KOPT-K1 (cell line): Measurements from ENCODE around the gene PLXNC1.

ENCODE experiments used
- H3K27ac ChIP-seq: fragments of 200-600 bp; sonication (generic); 2 replicates; pipeline ENCODE4 v1.5.1; 2016; ENCODE audit warnings: antibody characterized with exemption, mild to moderate bottlenecking, low read depth, low read length; ENCODE audit not compliant: poor library complexity, severe bottlenecking
- H3K36me3 ChIP-seq: fragments of 200-600 bp; sonication (generic); 2 replicates; pipeline ENCODE4 v1.5.1; 2017; ENCODE audit warnings: antibody characterized with exemption, mild to moderate bottlenecking, low read length, moderate library complexity; ENCODE audit not compliant: insufficient read depth
- H3K9me3 ChIP-seq: fragments of 200-600 bp; sonication (generic); 2 replicates; pipeline ENCODE4 v1.5.1; 2017; ENCODE audit warnings: antibody characterized with exemption, low read length, mild to moderate bottlenecking; ENCODE audit not compliant: insufficient read depth, poor library complexity, severe bottlenecking

The PLXNC1 gene

DNA sequence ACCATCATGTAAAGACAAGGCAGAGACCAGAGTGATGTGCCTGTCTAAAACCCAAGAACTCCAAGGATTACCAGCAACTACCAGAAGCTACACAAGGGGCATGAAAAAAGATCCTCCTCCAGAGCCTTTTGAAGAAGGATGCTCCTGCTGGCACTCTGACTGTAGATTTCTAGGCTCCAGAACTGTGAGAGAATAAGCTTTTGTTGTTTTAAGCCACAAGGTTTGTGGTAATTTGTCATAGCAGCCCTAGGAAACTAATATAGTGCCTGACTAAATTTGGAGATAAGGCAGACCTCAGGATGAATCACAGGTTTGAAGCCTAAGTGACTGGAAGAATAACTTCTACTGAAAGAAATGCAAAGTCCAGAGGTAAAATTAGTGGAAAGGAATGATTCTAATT lies 178.3 kb downstream of the PLXNC1 start:
- H3K36me3 ChIP-seq: peaks cover 72% of the 10 kb centered on the region

DNA sequence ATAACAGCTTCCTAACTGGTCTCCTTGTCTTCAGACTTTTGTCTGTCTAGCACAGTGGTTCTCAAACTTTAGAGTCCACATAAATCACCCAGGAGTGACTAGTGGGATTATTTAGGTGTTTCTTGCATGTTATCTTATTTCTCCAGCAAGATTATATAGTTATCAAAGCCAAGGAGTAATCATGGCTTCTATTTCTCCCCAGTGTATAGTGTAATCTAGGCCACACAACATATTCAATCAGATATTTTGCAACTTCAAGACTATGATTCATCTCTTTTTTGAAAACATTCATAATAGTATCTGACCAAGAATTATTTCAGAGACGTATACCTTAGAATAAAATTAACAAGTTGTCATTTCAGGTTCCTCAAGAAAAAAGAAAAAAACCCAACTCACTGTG lies 179.4 kb downstream of the PLXNC1 start:
- Histone ChIP-seq H3K27ac (no peak overlapping the region), H3K9me3 (peaks cover 9% of the 10 kb centered on the region), H3K36me3 (peaks cover 63% of the 10 kb centered on the region)

More for the DNA sequence above, 178.3 kb downstream of the PLXNC1 start:
- Histone ChIP-seq H3K27ac (no peak overlapping the region), H3K9me3 (peaks cover 20% of the 10 kb centered on the region)

DNA sequence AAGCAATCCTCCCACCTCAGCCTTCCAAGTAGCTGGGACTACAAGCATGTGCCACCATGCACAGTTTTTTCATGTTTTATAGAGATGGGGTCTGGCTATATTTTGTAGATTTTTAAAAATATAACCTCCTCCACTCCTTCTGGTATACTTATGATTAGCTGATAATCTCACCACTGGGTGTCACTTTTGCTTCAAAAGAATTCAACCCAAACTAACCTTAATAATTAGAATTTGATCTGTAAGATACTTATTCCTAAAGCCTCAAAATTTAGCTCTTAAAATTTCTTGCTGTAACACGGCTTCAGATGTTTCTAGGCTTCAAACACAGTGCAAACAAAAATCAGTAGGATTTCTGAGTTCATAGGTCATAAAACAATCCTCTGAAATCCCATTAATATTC lies 181.0 kb downstream of the PLXNC1 start:
- H3K9me3 ChIP-seq: no peaks in the 10 kb centered on the region
- no peak overlapping the region for H3K27ac ChIP-seq
- peaks cover 50% of the 10 kb centered on the region for H3K36me3 ChIP-seq

DNA sequence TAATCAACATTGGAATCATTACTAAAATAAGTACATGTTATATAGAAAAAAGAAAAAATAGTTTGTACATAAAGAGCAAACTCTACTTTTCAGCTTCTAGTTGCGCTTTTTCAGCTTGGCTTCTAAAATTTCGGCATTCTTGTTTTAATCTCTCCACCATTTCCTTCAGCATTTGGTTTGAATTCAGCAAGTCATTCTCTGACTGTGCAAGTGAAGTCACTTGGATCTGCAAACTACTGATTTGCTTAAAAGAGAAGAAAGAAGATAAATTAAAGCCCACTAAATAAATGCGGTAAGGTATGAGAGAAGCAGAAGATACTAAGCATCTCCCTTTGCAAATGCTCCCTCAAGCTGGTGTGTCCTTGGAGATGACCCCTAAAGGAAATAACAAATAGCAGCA lies 185.0 kb downstream of the PLXNC1 start:
- Histone ChIP-seq H3K27ac (no peak overlapping the region), H3K36me3 (peaks cover 22% of the 10 kb centered on the region), H3K9me3 (no peaks in the 10 kb centered on the region)

DNA sequence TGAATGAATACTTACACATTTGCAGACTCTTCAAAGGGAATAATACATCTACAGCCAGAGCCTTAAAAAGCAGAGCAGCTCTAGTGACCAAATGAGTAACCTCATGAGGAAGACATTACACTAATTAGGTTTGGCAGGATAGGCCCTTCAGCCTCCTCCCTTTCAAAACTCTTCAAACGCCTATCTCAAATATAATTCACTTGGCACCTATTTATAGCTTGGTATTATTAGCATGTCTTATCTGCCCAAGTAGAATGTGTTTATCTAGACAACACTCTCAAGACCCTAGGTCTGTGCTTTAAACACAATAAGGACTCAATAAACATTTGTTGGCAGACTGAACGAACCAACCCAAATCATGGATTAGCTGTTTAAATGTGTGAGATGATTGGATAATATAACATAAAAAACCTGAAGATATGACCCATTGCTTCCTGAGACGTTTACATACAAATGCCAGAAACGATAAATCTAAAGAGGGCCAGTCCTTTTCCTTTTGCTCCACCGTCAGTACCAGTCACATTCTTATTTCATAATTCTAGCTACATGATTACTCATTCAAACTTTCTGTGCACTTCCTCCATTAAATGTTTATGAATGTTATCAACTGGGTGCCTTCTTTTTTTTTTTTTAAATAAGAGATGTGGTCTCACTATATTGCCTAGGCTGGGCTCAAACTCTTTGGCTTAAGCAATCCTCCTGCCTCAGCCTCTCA lies 188.0 kb downstream of the PLXNC1 start:
- Histone ChIP-seq H3K9me3 (no peaks in the 10 kb centered on the region), H3K36me3 (peaks cover 5% of the 10 kb centered on the region), H3K27ac (no peak overlapping the region)

DNA sequence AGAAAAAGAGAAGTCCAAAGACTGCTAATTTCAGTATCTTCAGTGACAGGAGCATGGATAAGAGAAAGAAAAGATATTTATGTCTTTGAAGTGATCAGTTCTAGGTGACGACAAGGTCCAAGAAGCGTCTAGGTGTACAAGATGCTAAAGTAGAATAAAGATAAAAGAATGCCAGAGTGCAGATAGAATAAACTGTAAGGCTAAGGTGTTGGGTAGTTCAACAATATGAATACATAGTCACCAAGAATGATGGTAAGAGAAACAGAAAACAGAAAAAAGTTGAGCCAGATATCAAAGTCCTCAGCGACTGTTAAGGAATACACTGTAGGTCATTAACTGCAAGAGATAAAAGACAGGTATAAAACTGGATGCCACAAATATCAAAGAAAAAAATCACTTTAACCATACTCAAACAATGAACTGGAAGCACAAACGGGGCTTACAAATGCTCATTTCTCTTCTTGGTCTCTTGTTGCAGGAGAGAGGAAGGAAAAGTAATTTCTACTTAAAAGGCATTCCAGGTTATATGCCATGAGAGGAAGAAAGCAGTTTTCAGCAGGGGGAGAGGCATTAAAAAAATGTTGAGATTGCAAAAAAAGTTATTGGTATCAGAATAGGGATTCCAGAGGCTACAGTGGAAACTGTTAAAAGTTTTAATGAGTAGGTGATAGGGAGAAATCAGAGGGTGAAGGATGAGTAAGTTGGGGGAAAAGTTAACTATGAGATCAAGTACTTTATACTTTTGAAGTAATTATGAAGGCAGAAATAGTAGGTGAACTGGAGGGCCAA lies 189.8 kb downstream of the PLXNC1 start:
- Histone ChIP-seq H3K9me3 (no peaks in the 10 kb centered on the region), H3K36me3 (no peaks in the 10 kb centered on the region; the same call in 1 of the 2 replicates), H3K27ac (no peak overlapping the region)

DNA sequence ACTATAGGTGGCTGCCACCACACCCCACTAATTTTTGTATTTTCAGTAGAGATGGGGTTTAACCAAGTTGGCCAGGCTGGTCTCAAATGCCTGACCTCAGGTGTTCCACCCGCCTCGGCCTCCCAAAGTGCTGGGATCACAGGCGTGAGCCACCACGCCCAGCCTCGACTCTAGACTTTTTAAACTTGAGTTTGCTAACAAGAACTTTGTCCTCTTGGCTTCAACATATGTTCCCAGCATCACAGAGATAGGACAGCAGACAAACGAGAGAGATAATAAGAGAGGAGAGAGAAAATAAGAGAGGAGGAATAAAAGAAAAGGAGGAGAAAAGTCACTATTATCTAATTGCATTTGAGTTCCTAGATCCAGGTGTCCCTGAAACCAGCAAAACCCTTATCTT lies 192.2 kb downstream of the PLXNC1 start:
- H3K27ac ChIP-seq: no peak overlapping the region
- peaks cover 8% of the 10 kb centered on the region for H3K36me3 ChIP-seq
- H3K9me3 ChIP-seq: no peaks in the 10 kb centered on the region

DNA sequence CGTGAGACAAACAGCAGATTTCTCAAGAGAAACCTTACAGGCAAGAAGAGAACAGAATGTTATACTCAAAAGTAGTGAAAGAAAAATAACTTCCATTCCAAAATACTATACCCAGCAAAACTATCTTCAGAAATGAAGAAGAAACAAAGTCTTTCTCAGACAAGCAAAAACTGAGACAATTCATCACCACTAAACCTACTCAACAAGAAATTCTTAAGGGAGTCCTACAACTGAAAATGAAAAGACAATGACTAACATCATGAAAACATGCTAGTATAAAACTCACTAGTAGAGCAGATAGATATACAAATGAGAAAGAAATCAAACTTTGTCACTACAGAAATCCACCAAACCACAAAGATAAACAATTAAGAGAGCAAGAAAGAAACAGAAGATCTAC lies 204.8 kb downstream of the PLXNC1 start:
- Histone ChIP-seq H3K9me3 (peaks cover 88% of the 10 kb centered on the region), H3K27ac (no peak overlapping the region), H3K36me3 (peaks cover 36% of the 10 kb centered on the region)
